Measurements from ENCODE around the gene FIS1. TPM values are rescaled to one million over a fixed set of nuclear protein-coding genes. Genes with fewer than 3 reads are reported as not detected.

FIS1 gene
- total RNA-seq, 1 experiment from 2014 or later, result 124 TPM

- no peaks in the 10 kb centered on the region for H4K20me1 ChIP-seq (ENCODE audit: control insufficient read depth, insufficient read depth, insufficient read length)
- no peak overlapping the region for H2BK15ac ChIP-seq (ENCODE audit: low read depth, low read length)
- no peaks in the 10 kb centered on the region for H3K4me1 ChIP-seq (ENCODE audit: insufficient read depth, low read length)
- DNase-seq, result no peak
- no peak overlapping the region for H2BK5ac ChIP-seq (ENCODE audit: insufficient read length, low read length)
- no peak overlapping the region for H2AK5ac ChIP-seq (ENCODE audit: insufficient read length, low read length)
- H4K91ac ChIP-seq (ENCODE audit: insufficient read length, low read depth, low read length), result no peak overlapping the region
- H4K5ac ChIP-seq (ENCODE audit: insufficient read length, low read depth, low read length), result no peak overlapping the region
- H3K27me3 Mint-ChIP-seq (ENCODE audit: low read depth), result peaks cover 7% of the 10 kb centered on the region
- H3K79me2 ChIP-seq (ENCODE audit: insufficient read depth, low read length), result no peaks in the 10 kb centered on the region
- no peak overlapping the region for H3K14ac ChIP-seq (ENCODE audit: insufficient read depth, low read length)
- H3K9ac ChIP-seq (ENCODE audit: extremely low read depth, insufficient read length, low read length), result no peak overlapping the region
- no peaks in the 10 kb centered on the region for H3K9me3 Mint-ChIP-seq
- no peak overlapping the region for H3K23ac ChIP-seq (ENCODE audit: insufficient read length, low read depth, low read length)
- H3K9me3 ChIP-seq (ENCODE audit: control insufficient read depth, low read depth, low read length), result no peaks in the 10 kb centered on the region
- no peak overlapping the region for H3T11ph ChIP-seq (ENCODE audit: low read length)
- H4K8ac ChIP-seq (replicated peaks; ENCODE audit: insufficient read length, low read depth, low read length), result no peak overlapping the region
- no peak overlapping the region for H3K4me2 ChIP-seq (ENCODE audit: insufficient read depth, insufficient read length, low read length)
- no peaks in the 10 kb centered on the region for H3K23me2 ChIP-seq (ENCODE audit: insufficient read length, low read depth, low read length, poor library complexity, severe bottlenecking)
- no peak overlapping the region for H3K4me3 Mint-ChIP-seq
- peaks cover 7 to 43% (median 19%) of the 10 kb centered on the region in 3 experiments; a peak in 6 of 7 replicates for H3K36me3 Mint-ChIP-seq (ENCODE audit: insufficient read depth in 1 of 3, low read depth in 3 of 3)
- no peak overlapping the region for H2BK12ac ChIP-seq (ENCODE audit: insufficient read length, low read depth, low read length)
- peak overlapping the region in 2 of 3 experiments; percentile 39 to 52; a peak in 1 of 7 replicates for H3K27ac Mint-ChIP-seq
- H3K79me1 ChIP-seq (ENCODE audit: insufficient read depth, low read depth, low read length, poor library complexity, severe bottlenecking), result no peaks in the 10 kb centered on the region
- H2BK20ac ChIP-seq (ENCODE audit: low read depth, low read length, poor library complexity, severe bottlenecking), result no peak overlapping the region
- no peaks in the 10 kb centered on the region for H3K27me3 ChIP-seq (ENCODE audit: insufficient read depth, low read length)
- no peak overlapping the region for H3K27ac ChIP-seq (ENCODE audit: insufficient read length, low read depth, low read length)
- H3K4me1 Mint-ChIP-seq, result no peaks in the 10 kb centered on the region
- no peak overlapping the region for H2BK120ac ChIP-seq (ENCODE audit: low read depth, low read length, poor library complexity, severe bottlenecking)
- no CpG with 5 or more reads among the region's 17 CpGs for WGBS (ENCODE audit: extremely low coverage, insufficient read length, low lambda C conversion rate)
- no peak overlapping the region for H2AFZ ChIP-seq (ENCODE audit: low read length)
- no peak overlapping the region for H3K56ac ChIP-seq (ENCODE audit: insufficient read length, low read depth, low read length)
- no peak for TF ChIP-seq CTCF (conservative IDR thresholded peaks at IDR 0.05)
- no peak overlapping the region for H3K18ac ChIP-seq (ENCODE audit: insufficient read length, low read depth, low read length)
- H3K4ac ChIP-seq (ENCODE audit: low read depth, low read length), result no peak overlapping the region
Measured at GRCh38 chr7:101207459-101207858, 37.4 kb downstream of the FIS1 start.

Measured in H9 (cell line).